PC-3 (cell line): ENCODE measurements around the gene TRIM65. TPM values are rescaled to one million over a fixed set of nuclear protein-coding genes. Genes with fewer than 3 reads are reported as not detected.

ENCODE experiments used
- ATAC-seq: fragments of 200-7000 bp; cut with Tn5 transposase; 2 replicates; pipeline ENCODE4 v1.9.1; 2020; ENCODE audit warnings: mild to moderate bottlenecking, moderate library complexity
- BruUV-seq: library from RNA; stranded (reverse); fragments of 400-500 nt; replicated peaks from 2 replicates; lab custom pipeline; 2021; lab: Mats Ljungman, UMichigan
- CTCF ChIA-PET: fragments of 300-600 bp; sonication (Branson Sonifier 250); formaldehyde crosslinking; loops from one replicate; lab custom pipeline; 2022; ENCODE audit warnings: antibody characterized with exemption; lab: Charles Lee
- POLR2A ChIA-PET: fragments of 300-600 bp; sonication (Branson Sonifier 250); formaldehyde crosslinking; loops from one replicate; lab custom pipeline; 2022; ENCODE audit warnings: antibody characterized with exemption; ENCODE audit not compliant: unreplicated experiment; lab: Charles Lee
- DNase-seq: peaks from one replicate; pipeline ENCODE4 v3.0.0-alpha.2; 2015
- H2AFZ ChIP-seq: fragments of 300-600 bp; sonication (generic); 2 replicates; pipeline ENCODE4 v1.6.0; 2016; ENCODE audit warnings: antibody characterized with exemption, low read length
- H3F3A ChIP-seq: fragments of 300-600 bp; sonication (generic); one replicate; pipeline ENCODE4 v1.6.0; 2017; ENCODE audit warnings: antibody characterized with exemption, low read length, control low read depth, mild to moderate bottlenecking; ENCODE audit not compliant: unreplicated experiment
- H3K27ac ChIP-seq: fragments of 300-600 bp; sonication (generic); 2 replicates; pipeline ENCODE4 v1.5.1; 2016; ENCODE audit warnings: mild to moderate bottlenecking, low read length
- H3K27me3 ChIP-seq: fragments of 300-600 bp; sonication (generic); 2 replicates; pipeline ENCODE4 v1.6.1; 2016; ENCODE audit warnings: low read length, mixed read lengths
- H3K36me3 ChIP-seq: fragments of 300-600 bp; sonication (generic); 2 replicates; pipeline ENCODE4 v1.6.1; 2016; ENCODE audit warnings: low read depth, mixed run types, low read length, mixed read lengths
- H3K4me1 ChIP-seq: fragments of 300-600 bp; sonication (generic); 2 replicates; pipeline ENCODE4 v1.5.1; 2016; ENCODE audit warnings: low read length; ENCODE audit not compliant: insufficient read depth
- H3K4me2 ChIP-seq: fragments of 300-600 bp; sonication (generic); 2 replicates; pipeline ENCODE4 v1.6.0; 2016; ENCODE audit warnings: low read length
- H3K4me3 ChIP-seq: fragments of 300-600 bp; sonication (generic); 2 replicates; pipeline ENCODE4 v1.5.1; 2016; ENCODE audit warnings: mild to moderate bottlenecking, low read length, mixed read lengths
- H3K79me2 ChIP-seq: fragments of 300-600 bp; sonication (generic); 2 replicates; pipeline ENCODE4 v1.6.1; 2017; ENCODE audit warnings: low read length, mixed read lengths
- H3K9ac ChIP-seq: fragments of 300-600 bp; sonication (generic); 2 replicates; pipeline ENCODE4 v1.6.0; 2016; ENCODE audit warnings: mild to moderate bottlenecking, low read length
- H3K9me2 ChIP-seq: fragments of 300-600 bp; sonication (generic); replicated peaks from 2 replicates; pipeline ENCODE4 v1.6.1; 2016; ENCODE audit warnings: mixed run types, low read length, mixed read lengths
- H3K9me3 ChIP-seq: fragments of 300-600 bp; sonication (generic); 2 replicates; pipeline ENCODE4 v1.6.1; 2016; ENCODE audit warnings: low read length, mixed read lengths
- H4K20me1 ChIP-seq: fragments of 300-600 bp; sonication (generic); 2 replicates; pipeline ENCODE4 v1.6.1; 2016; ENCODE audit warnings: low read length, mixed read lengths
- EZH2 ChIP-seq: fragments of 300-600 bp; sonication (generic); IDR thresholded peaks from one replicate; pipeline ENCODE4 v1.6.1; 2017; ENCODE audit warnings: antibody characterized with exemption, mild to moderate bottlenecking, low read length; ENCODE audit not compliant: unreplicated experiment
- EZH2phosphoT487 ChIP-seq: fragments of 300-600 bp; sonication (generic); IDR thresholded peaks from 2 replicates; pipeline ENCODE4 v1.6.1; 2018; ENCODE audit warnings: mild to moderate bottlenecking, antibody characterized with exemption, low read length, borderline replicate concordance
- intact Hi-C: fragments of 100-400 bp; cut with micrococcal nuclease; formaldehyde crosslinking; loops from 2 replicates; pipeline ENCODE4 v1.9.0; 2023
- total RNA-seq: library from RNA; depleted of rRNA; stranded (reverse); fragments of >200 nt; gene quantifications from 2 replicates; pipeline ENCODE4 v1.2.3, GENCODE V29; 2014
- TF ChIP-seq, protein P1 (sequence below): fragments of 300-600 bp; sonication (generic); conservative IDR thresholded peaks from 2 replicates; pipeline ENCODE4 v1.5.1; 2017; ENCODE audit warnings: antibody characterized with exemption, low read depth, mild to moderate bottlenecking, low read length

The TRIM65 gene
- total RNA-seq, 1 experiment from 2014 or later, result 32.3 TPM

DNA sequence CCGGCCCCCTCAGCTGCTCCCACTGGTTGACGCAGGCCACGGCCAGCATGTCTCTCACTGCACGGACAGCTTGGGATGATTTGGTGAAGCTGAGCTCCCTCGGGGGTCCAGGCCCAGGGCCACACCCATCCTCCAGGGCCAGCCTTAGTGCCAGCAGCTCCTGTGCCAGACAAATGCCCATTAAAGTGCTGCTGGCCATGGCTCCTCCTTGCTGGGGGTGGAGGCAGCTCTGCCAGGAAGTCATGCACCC, 20.9 kb downstream of the TRIM65 start:
- H3K4me2 ChIP-seq, result peak overlapping the region; percentile 85
- DNase-seq, result no peak
- peak; percentile 34 for ATAC-seq

DNA sequence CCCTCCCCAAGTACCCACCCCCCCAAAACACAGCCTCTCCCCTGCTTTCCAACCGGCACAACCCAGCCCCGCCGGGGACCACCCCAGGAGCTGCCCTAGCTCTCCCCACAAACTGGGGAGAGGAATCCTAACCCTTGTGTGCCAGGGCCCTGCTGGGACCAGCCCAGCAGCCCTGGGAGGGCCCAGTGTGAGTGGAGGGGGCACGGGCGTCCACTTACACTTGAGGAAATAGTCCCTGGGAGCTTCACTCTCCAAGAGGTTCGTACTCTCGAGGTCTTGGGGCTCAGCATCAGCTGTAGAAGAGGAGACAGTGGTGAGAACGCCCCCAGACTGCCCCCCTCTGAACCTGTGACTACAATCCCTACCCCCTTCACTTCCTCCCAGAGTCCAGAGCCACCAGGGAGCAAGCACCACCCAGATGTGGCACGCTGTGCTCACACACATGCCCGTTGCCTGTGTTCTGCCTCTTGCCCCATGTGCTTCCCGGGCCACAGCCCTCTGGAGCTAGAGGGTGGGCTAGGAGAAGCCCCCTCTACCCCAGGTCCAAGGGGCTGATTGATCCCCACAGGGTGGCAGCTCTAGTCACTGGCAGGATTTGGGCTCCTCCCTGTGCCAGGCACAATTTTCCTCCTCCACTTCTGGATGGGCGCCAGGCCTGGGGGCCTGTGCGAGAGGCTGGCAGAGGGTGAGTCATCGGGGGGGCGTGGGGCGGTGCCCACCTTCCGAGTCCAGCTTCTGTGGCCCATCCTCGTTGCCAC, 21.4 kb downstream of the TRIM65 start:
- no peaks in the 10 kb centered on the region for H3F3A ChIP-seq
- peak overlapping the region; percentile 92 for H3K27ac ChIP-seq
- peaks cover 3% of the 10 kb centered on the region; the same call in 1 of the 2 replicates for H3K36me3 ChIP-seq
- ChIA-PET CTCF (interaction anchor here (0.5 to 1.5 kb wide), 10 partner anchors 15 to 670 kb away, joined by 3 to 8 read pairs (median 4); partner anchors contain the start of genes GALK1, TRIM65 and WBP2), POLR2A (interaction anchor here (1.0 to 1.4 kb wide), 2 partner anchors 20 to 95 kb away, joined by 7 to 15 read pairs; partner anchors contain the start of gene WBP2)
- peak overlapping the region; percentile 58 for H2AFZ ChIP-seq
- H3K27me3 ChIP-seq, result no peaks in the 10 kb centered on the region
- H3K9me3 ChIP-seq, result no peaks in the 10 kb centered on the region
- no peak for ATAC-seq
- no peak for DNase-seq
- intact Hi-C loops, result no loop called here
- H3K4me3 ChIP-seq, result peak overlapping the region; percentile 71
- BruUV-seq, result no TSS peak
- H4K20me1 ChIP-seq, result no peaks in the 10 kb centered on the region
- peaks cover 30% of the 10 kb centered on the region for H3K4me1 ChIP-seq
- peak overlapping the region; percentile 85 for H3K4me2 ChIP-seq
- H3K9ac ChIP-seq, result peak overlapping the region; percentile 87
- H3K9me2 ChIP-seq, result no peaks in the 10 kb centered on the region
- H3K79me2 ChIP-seq, result peaks cover 23% of the 10 kb centered on the region
- TF ChIP-seq EZH2 (no peak), EZH2phosphoT487 (no peak)
- TF ChIP-seq, protein P1, sequence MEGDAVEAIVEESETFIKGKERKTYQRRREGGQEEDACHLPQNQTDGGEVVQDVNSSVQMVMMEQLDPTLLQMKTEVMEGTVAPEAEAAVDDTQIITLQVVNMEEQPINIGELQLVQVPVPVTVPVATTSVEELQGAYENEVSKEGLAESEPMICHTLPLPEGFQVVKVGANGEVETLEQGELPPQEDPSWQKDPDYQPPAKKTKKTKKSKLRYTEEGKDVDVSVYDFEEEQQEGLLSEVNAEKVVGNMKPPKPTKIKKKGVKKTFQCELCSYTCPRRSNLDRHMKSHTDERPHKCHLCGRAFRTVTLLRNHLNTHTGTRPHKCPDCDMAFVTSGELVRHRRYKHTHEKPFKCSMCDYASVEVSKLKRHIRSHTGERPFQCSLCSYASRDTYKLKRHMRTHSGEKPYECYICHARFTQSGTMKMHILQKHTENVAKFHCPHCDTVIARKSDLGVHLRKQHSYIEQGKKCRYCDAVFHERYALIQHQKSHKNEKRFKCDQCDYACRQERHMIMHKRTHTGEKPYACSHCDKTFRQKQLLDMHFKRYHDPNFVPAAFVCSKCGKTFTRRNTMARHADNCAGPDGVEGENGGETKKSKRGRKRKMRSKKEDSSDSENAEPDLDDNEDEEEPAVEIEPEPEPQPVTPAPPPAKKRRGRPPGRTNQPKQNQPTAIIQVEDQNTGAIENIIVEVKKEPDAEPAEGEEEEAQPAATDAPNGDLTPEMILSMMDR, result no peak

More for the DNA sequence above, 20.9 kb downstream of the TRIM65 start:
- peak overlapping the region; percentile 87 for H3K9ac ChIP-seq
- TF ChIP-seq EZH2phosphoT487, result no peak
- TF ChIP-seq, protein P1, result no peak
- no peak for TF ChIP-seq EZH2
- no peaks in the 10 kb centered on the region for H3K9me2 ChIP-seq
- peak overlapping the region; percentile 92 for H3K27ac ChIP-seq
- peaks cover 30% of the 10 kb centered on the region for H3K4me1 ChIP-seq
- intact Hi-C loops, result no loop called here
- ChIA-PET CTCF (interaction anchor here (0.5 to 1.5 kb wide), 9 partner anchors 15 to 267 kb away, joined by 3 to 8 read pairs (median 5); partner anchors contain the start of genes GALK1, TRIM65 and WBP2), POLR2A (interaction anchor here (1.0 to 1.4 kb wide), 2 partner anchors 20 to 96 kb away, joined by 7 to 15 read pairs; partner anchors contain the start of gene WBP2)
- H3K27me3 ChIP-seq, result no peaks in the 10 kb centered on the region
- H4K20me1 ChIP-seq, result no peaks in the 10 kb centered on the region
- peaks cover 23% of the 10 kb centered on the region for H3K79me2 ChIP-seq
- peaks cover 3% of the 10 kb centered on the region; the same call in 1 of the 2 replicates for H3K36me3 ChIP-seq
- no peaks in the 10 kb centered on the region for H3K9me3 ChIP-seq
- peak overlapping the region; percentile 58 for H2AFZ ChIP-seq
- BruUV-seq, result no TSS peak
- H3K4me3 ChIP-seq, result peak overlapping the region; percentile 71
- H3F3A ChIP-seq, result no peaks in the 10 kb centered on the region
